HepG2 (cell line): ENCODE measurements around the gene FAM20A. TPM values are rescaled to one million over a fixed set of nuclear protein-coding genes. Genes with fewer than 3 reads are reported as not detected.

ENCODE experiments used
- AGO2 ChIP-seq: fragments of 200-400 bp; formaldehyde crosslinking; optimal IDR thresholded peaks from 2 replicates; pipeline ENCODE3; 2017; ENCODE audit warnings: mild to moderate bottlenecking, low read depth, low read length, moderate library complexity
- ARID4A ChIP-seq: sonication (generic); formaldehyde crosslinking; IDR thresholded peaks from 2 replicates; pipeline ENCODE4 v1.5.0; 2020; ENCODE audit warnings: mild to moderate bottlenecking, missing genetic modification reagents, borderline replicate concordance
- ATAD3A ChIP-seq: sonication (generic); formaldehyde crosslinking; IDR thresholded peaks from 2 replicates; pipeline ENCODE4 v1.4.0; 2020; ENCODE audit warnings: missing genetic modification reagents
- ATF7-NPFF ChIP-seq: sonication (generic); formaldehyde crosslinking; IDR thresholded peaks from 2 replicates; pipeline ENCODE4 v1.8.1; 2023; ENCODE audit warnings: mild to moderate bottlenecking, low read depth, missing genetic modification reagents, moderate library complexity
- BCL3 ChIP-seq: sonication (generic); formaldehyde crosslinking; IDR thresholded peaks from 2 replicates; pipeline ENCODE4 v1.5.1; 2020; ENCODE audit warnings: mild to moderate bottlenecking, missing genetic modification reagents, moderate library complexity
- CBX1 ChIP-seq: IDR thresholded peaks from one replicate; pipeline ENCODE4 v1.6.1; 2016; ENCODE audit warnings: antibody characterized with exemption, low read depth
- HIVEP1 ChIP-seq: sonication (generic); formaldehyde crosslinking; IDR thresholded peaks from 2 replicates; pipeline ENCODE4 v1.4.0; 2020; ENCODE audit warnings: mild to moderate bottlenecking, missing genetic modification reagents
- KDM5B ChIP-seq: sonication (generic); formaldehyde crosslinking; IDR thresholded peaks from 2 replicates; pipeline ENCODE4 v1.4.0; 2020; ENCODE audit warnings: missing genetic modification reagents, mild to moderate bottlenecking, borderline replicate concordance
- KLF16 ChIP-seq, 2 experiments: sonication (generic) in 1 of 2; formaldehyde crosslinking in 1 of 2; IDR thresholded peaks; 2 replicates each; pipeline versions ENCODE4 v1.6.1 to v1.8.0; 2016 to 2023; ENCODE audit warnings: missing genetic modification reagents in 2 of 2, missing compliant biosample characterization in 1 of 2
- MAFG ChIP-seq: sonication (generic); formaldehyde crosslinking; IDR thresholded peaks from 2 replicates; pipeline ENCODE4 v1.5.1; 2020; ENCODE audit warnings: mild to moderate bottlenecking, missing genetic modification reagents
- SALL2 ChIP-seq: sonication (generic); formaldehyde crosslinking; IDR thresholded peaks from 2 replicates; pipeline ENCODE4 v1.8.1; 2023; ENCODE audit warnings: mild to moderate bottlenecking, missing genetic modification reagents, inconsistent platforms
- SIN3A ChIP-seq: IDR thresholded peaks from 2 replicates; pipeline ENCODE4 v1.6.1; 2011; ENCODE audit warnings: low read depth, mild to moderate bottlenecking, control low read depth, low read length, borderline replicate concordance
- SIN3B ChIP-seq: fragments of 150-350 bp; IDR thresholded peaks from 2 replicates; pipeline ENCODE4 v1.6.1; 2014; ENCODE audit warnings: low read length
- SP140L ChIP-seq: sonication (generic); formaldehyde crosslinking; IDR thresholded peaks from 2 replicates; pipeline ENCODE4 v1.4.0; 2020; ENCODE audit warnings: missing genetic modification reagents, borderline replicate concordance
- TSC22D2 ChIP-seq: sonication (generic); formaldehyde crosslinking; IDR thresholded peaks from 2 replicates; pipeline ENCODE4 v1.5.1; 2020; ENCODE audit warnings: missing genetic modification reagents, mild to moderate bottlenecking, borderline replicate concordance
- ZNF501 ChIP-seq: sonication (generic); formaldehyde crosslinking; IDR thresholded peaks from 2 replicates; pipeline ENCODE4 v1.5.1; 2020; ENCODE audit warnings: mild to moderate bottlenecking, moderate library complexity, missing genetic modification reagents
- ZNF7 ChIP-seq: IDR thresholded peaks from 2 replicates; pipeline ENCODE4 v1.6.1; 2016; ENCODE audit warnings: missing biosample characterization, missing genetic modification reagents
- ZNF720 ChIP-seq: sonication (generic); formaldehyde crosslinking; IDR thresholded peaks from 2 replicates; pipeline ENCODE4 v1.4.0; 2020; ENCODE audit warnings: missing genetic modification reagents
- ZNF724P ChIP-seq: sonication (generic); formaldehyde crosslinking; IDR thresholded peaks from 2 replicates; pipeline ENCODE4 v1.8.0; 2022; ENCODE audit warnings: missing genetic modification reagents, borderline replicate concordance
- ZSCAN31 ChIP-seq: sonication (generic); formaldehyde crosslinking; IDR thresholded peaks from 2 replicates; pipeline ENCODE4 v1.5.0; 2020; ENCODE audit warnings: low read depth, mild to moderate bottlenecking, missing genetic modification reagents
- polyA plus RNA-seq, 8 experiments: library from polyadenylated mRNA; depleted of rRNA in 3 of 8; stranded (reverse) in 7 of 8; unstranded in 1 of 8; fragments of >200 nt; fragmentation: Illumina TruSeq in 4 of 8; extraction: Trizol in 4 of 8; gene quantifications; 2 replicates each; pipeline versions ENCODE4 v1.2.1 to v1.2.3, GENCODE V29; 2011 to 2016; ENCODE audit warnings: low read depth in 4 of 8, missing spikeins in 1 of 8, mixed read lengths in 1 of 8; ENCODE audit not compliant: insufficient read depth in 1 of 8
- total RNA-seq, 5 experiments: library from RNA; depleted of rRNA; stranded (reverse); fragments of >200 nt; fragmentation: Illumina TruSeq; extraction: Trizol; gene quantifications; 2 replicates each; pipeline ENCODE4 v1.2.3, GENCODE V29; 2016; ENCODE audit warnings: low read depth in 1 of 5
- TF ChIP-seq, protein P1 (sequence below): sonication (generic); IDR thresholded peaks from 2 replicates; pipeline ENCODE4 v1.6.1; 2016; ENCODE audit warnings: low read depth, borderline replicate concordance
- TF ChIP-seq, protein P2 (sequence below): IDR thresholded peaks from 2 replicates; pipeline ENCODE4 v1.6.1; 2016; ENCODE audit warnings: mild to moderate bottlenecking

Gene FAM20A
- total and polyA plus RNA-seq, 2 of the 13 experiments (the other 11 are each of a cell fraction or from before 2014, with no cell fraction given) = 9.3 to 20.7 TPM

GRCh38 chr17:68598545-68598961, 2.6 kb downstream of the FAM20A start (continued):
- TF ChIP-seq SIN3A (0 out of 2 replicates have a peak, but pooled peaks have one; percentile 45), CBX1 (no peak), KLF16 (CRISPR knock-in tag; IDR thresholded peaks at IDR 0.05) (peak in 1 of 2 experiments; percentile 29; a peak in 1 of 4 replicates), ZNF501 (CRISPR knock-in tag) (no peak), ARID4A (CRISPR knock-in tag) (peak; percentile 28; the same call in 1 of the 2 replicates), SIN3B (no peak), HIVEP1 (no peak), ZNF720 (CRISPR knock-in tag) (no peak), AGO2 (no peak), BCL3 (CRISPR knock-in tag) (no peak), SALL2 (CRISPR knock-in tag) (no peak), ATAD3A (CRISPR knock-in tag) (no peak), ZSCAN31 (CRISPR knock-in tag) (no peak), KDM5B (CRISPR knock-in tag) (no peak), ATF7-NPFF (CRISPR knock-in tag) (no peak), ZNF724P (CRISPR knock-in tag) (no peak), ZNF7 (CRISPR knock-in tag) (0 out of 2 replicates have a peak, but pooled peaks have one; percentile 19), MAFG (CRISPR knock-in tag) (no peak), SP140L (CRISPR knock-in tag) (0 out of 2 replicates have a peak, but pooled peaks have one; percentile 44), TSC22D2 (CRISPR knock-in tag) (no peak)
- TF ChIP-seq, protein P1, sequence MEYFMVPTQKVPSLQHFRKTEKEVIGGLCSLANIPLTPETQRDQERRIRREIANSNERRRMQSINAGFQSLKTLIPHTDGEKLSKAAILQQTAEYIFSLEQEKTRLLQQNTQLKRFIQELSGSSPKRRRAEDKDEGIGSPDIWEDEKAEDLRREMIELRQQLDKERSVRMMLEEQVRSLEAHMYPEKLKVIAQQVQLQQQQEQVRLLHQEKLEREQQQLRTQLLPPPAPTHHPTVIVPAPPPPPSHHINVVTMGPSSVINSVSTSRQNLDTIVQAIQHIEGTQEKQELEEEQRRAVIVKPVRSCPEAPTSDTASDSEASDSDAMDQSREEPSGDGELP = no peak
- TF ChIP-seq, protein P2, sequence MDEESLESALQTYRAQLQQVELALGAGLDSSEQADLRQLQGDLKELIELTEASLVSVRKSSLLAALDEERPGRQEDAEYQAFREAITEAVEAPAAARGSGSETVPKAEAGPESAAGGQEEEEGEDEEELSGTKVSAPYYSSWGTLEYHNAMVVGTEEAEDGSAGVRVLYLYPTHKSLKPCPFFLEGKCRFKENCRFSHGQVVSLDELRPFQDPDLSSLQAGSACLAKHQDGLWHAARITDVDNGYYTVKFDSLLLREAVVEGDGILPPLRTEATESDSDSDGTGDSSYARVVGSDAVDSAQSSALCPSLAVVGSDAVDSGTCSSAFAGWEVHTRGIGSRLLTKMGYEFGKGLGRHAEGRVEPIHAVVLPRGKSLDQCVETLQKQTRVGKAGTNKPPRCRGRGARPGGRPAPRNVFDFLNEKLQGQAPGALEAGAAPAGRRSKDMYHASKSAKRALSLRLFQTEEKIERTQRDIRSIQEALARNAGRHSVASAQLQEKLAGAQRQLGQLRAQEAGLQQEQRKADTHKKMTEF (CRISPR knock-in tag) = peak; percentile 57
